NCI-H446 (cell line): Measurements from ENCODE around the gene ASB14.

ENCODE experiments used
- DNase-seq, 2 experiments: peaks; one replicate each; lab custom pipeline; 2025; lab: John Stamatoyannopoulos, UW

The ASB14 gene

DNA sequence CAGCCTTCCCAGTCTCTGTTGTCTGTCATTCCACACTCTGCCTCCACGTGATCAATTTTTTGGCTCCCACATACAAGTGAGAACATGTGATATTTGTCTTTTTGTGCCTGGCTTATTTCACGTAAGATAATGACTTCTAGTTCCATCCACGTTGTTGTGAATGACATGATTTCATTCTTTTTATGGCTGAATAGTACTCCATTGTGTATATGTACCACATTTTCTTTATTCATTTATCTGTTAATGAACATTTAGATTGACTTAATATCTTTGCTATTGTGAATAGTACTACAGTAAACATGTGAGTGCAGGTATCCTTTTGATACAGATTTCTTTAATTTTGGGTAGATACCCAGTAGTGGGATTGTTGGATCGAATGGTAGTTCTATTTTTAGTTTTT, 31.4 kb downstream of the ASB14 start:
- DNase-seq, result no peak

DNA sequence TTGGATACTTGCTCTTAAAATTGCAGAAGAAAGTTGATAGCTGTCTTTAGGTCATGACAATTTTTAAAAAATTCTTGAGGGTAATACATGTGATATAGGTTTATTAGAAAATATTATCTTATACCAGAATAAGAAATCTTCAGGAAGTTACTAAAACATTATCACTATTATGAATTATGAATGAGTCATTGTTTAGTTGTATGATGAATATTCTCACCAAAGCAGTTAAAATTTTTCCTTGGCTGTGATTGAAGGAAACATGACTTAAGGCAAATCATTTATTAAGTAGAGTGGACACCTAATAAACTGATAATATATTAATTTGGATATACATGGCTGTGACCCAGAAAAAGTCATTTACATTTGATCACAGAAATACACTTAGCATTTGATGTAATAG, 34.8 kb downstream of the ASB14 start:
- no peak for DNase-seq

GRCh38 chr3:57256844-57257243, 35.6 kb downstream of the ASB14 start:
- no peak for DNase-seq

DNA sequence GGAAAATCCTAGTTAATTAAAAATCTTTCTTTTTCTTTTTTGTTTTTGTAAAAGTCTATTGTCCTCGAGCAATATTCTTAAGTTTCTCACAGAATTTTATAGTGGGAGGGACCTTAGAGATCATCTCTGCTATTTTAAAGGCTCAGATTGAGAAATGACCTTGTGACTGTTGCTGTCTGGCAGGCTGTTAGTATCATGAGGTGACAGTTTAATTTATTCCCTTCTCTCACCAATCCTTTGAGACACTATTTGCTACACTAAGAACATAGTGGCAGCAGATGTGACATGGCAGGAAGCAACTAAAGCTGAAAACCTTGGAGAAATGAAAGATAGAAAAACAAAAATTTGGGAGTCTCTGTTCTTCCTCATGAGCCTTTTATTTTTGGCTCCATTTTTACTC, 40.1 kb downstream of the ASB14 start:
- DNase-seq, result no peak

GRCh38 chr3:57244946-57245345, 47.5 kb downstream of the ASB14 start:
- no peak for DNase-seq

DNA sequence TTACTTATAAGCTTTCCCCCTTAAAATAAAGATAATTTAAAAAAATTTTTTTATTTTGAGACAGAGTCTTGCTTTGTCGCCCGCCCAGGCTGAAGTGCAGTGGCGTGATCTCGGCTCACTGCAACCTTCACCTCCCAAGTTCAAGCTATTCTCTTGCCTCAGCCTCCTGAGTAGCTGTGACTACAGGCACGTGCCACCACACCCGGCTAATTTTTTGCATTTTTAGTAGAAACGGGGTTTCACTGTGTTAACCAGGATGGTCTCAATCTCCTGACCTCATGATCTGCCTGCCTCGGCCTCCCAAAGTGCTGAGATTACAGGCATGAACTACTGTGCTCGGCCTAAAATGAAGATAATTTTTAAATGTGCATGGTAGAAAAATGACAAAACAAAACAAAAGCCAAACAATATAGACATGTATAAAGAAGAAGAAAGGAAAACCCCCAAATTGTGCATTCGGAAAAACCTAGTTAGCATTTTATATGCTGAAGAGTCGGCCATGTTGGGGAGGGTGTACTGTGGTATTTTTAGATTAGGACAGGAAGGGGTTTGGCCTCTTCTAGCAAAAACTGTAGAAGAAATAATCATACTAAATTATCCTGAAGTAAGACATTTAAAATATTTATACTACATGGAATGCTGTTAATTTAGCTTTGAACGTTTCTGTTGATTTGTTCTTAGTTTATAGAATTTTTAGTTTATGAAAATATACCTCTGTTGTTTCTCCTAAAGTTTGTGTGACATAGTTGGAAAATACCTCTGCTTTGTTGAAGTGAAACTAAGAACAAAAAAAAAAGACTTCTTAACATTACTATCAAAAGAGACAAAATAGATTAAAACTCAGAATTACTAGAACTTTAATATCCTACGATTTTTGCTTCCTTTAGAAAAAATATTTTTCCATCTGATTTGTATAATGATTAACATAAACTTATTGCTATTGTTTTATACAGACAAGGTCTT, 57.6 kb downstream of the ASB14 start:
- no peak for DNase-seq

GRCh38 chr3:57233799-57234198, 58.7 kb downstream of the ASB14 start:
- DNase-seq, result no peak

- no peak for DNase-seq
Measured at GRCh38 chr3:57230006-57230405, 62.5 kb downstream of the ASB14 start.

- peak in 1 of 2 experiments; percentile 7 for DNase-seq
Measured at GRCh38 chr3:57227930-57228751, 64.3 kb downstream of the ASB14 start.

DNA sequence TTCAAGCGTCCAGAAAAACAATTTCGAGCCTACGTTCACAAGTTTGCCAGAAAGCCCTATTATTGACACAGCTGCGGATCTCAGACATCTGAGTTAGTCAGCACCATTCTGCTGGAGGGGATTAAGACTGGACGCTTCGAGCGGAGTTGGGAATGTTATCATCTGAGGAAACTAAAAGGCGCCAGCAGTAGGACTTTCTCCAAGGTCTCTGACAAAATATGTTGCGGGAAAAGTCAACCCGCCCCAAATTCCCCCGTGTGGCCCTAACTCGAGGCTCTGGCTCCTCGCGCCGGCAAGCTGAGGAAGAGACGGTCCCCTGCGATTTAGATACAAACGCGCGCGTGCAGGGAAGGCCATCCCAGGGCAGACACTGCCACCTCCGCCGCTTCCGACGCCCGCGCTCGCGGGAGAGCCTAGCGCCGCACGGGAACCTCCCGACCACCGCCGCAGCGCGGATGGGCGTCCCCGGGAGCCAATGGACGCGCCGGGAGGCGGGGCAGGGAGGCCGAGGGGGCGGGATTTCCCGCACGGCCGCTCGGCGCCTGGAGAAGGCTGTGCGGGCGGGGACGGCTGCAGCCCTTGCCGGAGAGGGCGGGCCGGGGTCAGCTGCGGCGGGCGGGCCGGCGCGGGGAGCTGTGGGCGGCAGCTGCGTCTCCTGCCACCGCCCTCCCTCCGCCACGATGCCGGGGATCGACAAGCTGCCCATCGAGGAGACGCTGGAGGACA, 65.1 kb downstream of the ASB14 start, which contains the start of gene APPL1:
TSS of gene APPL1 (plus strand) at position 526 of the 726 bp plus-strand sequence. CDS start at position 681, 155 bp downstream.
- DNase-seq, result peak; percentile 41 to 91

- DNase-seq, result no peak
Measured at GRCh38 chr3:57226176-57226575, 66.3 kb downstream of the ASB14 start.

GRCh38 chr3:57224856-57225255, 67.6 kb downstream of the ASB14 start:
- no peak for DNase-seq

GRCh38 chr3:57221883-57222282, 70.6 kb downstream of the ASB14 start:
- DNase-seq, result no peak
